HepG2 (cell line): Measurements from ENCODE around the gene RALB. TPM values are rescaled to one million over a fixed set of nuclear protein-coding genes. Genes with fewer than 3 reads are reported as not detected.
A peak's percentile ranks its signal among the peaks of the same experiment; 100 is the strongest.

Source experiments
- ATAC-seq: fragments of 200-7000 bp; cut with Tn5 transposase; 3 replicates; pipeline ENCODE4 v1.9.1; 2020; ENCODE audit warnings: mild to moderate bottlenecking, moderate library complexity
- BruUV-seq: library from RNA; stranded (reverse); fragments of 400-500 nt; replicated peaks from 2 replicates; lab custom pipeline; 2021; lab: Mats Ljungman, UMichigan
- CTCF ChIA-PET: fragments of 300-600 bp; formaldehyde crosslinking; extraction: SDS; loops from one replicate; lab custom pipeline; 2021; ENCODE audit warnings: low total read pairs, inconsistent platforms, low intra/inter-chr PET ratio; lab: Yijun Ruan, JAX
- POLR2A ChIA-PET: fragments of 350-600 bp; sonication (Branson Sonifier 250); formaldehyde crosslinking; loops from one replicate; lab custom pipeline; 2020; ENCODE audit warnings: antibody characterized with exemption, inconsistent platforms; lab: Yijun Ruan, JAX
- DNase-seq: peaks from one replicate; pipeline ENCODE4 v3.0.0-alpha.2; 2015; ENCODE audit warnings: low spot score
- FAIRE-seq: peaks from 3 replicates; lab custom pipeline; 2011; peaks lifted over from hg19 to GRCh38; lab: Jason Lieb, UNC
- H2AFZ ChIP-seq: one replicate; pipeline ENCODE4 v1.6.1; 2011; ENCODE audit warnings: low read length, inconsistent platforms
- H3K27ac ChIP-seq: fragments of 300-600 bp; 3 replicates; pipeline ENCODE4 v1.8.0; 2011; ENCODE audit warnings: mixed run types, mild to moderate bottlenecking, mixed read lengths, low read length, inconsistent platforms; ENCODE audit not compliant: insufficient read depth; ENCODE audit errors: extremely low read length
- H3K27me3 ChIP-seq, 2 experiments: fragments of 200-600 bp in 1 of 2; 2 replicates in 1 of 2; 3 replicates in 1 of 2; pipeline versions ENCODE4 v1.6.0 to v1.8.0; 2011; ENCODE audit warnings: low read length in 2 of 2, mild to moderate bottlenecking in 2 of 2, moderate library complexity in 2 of 2, inconsistent platforms in 1 of 2; ENCODE audit not compliant: insufficient read depth in 2 of 2, control insufficient read depth in 1 of 2
- H3K36me3 ChIP-seq, 2 experiments: fragments of 200-600 bp in 1 of 2; replicated peaks in 1 of 2; 2 replicates in 1 of 2; 3 replicates in 1 of 2; pipeline versions ENCODE4 v1.5.1 to v1.8.0; 2011; ENCODE audit warnings: low read length in 2 of 2, inconsistent platforms in 1 of 2; ENCODE audit not compliant: insufficient read depth in 2 of 2, control insufficient read depth in 1 of 2
- H3K4me1 ChIP-seq: 2 replicates; pipeline ENCODE4 v1.5.1; 2012; ENCODE audit warnings: low read length, inconsistent platforms; ENCODE audit not compliant: insufficient read depth
- H3K4me2 ChIP-seq: 2 replicates; pipeline ENCODE4 v1.6.0; 2011; ENCODE audit warnings: low read depth, low read length, inconsistent platforms
- H3K4me3 ChIP-seq, 3 experiments: fragments of 200-600 bp in 1 of 3; sonication (generic), shearing (Covaris generic) in 1 of 3; replicated peaks in 1 of 3; 2 replicates each; pipeline ENCODE4 v1.5.1; 2011 to 2016; ENCODE audit warnings: low read length in 3 of 3, inconsistent platforms in 2 of 3, low read depth in 2 of 3, mild to moderate bottlenecking in 2 of 3, control low read depth in 1 of 3, mixed read lengths in 1 of 3; ENCODE audit not compliant: insufficient read depth in 1 of 3
- H3K79me2 ChIP-seq: one replicate; pipeline ENCODE4 v1.6.1; 2011; ENCODE audit warnings: low read length, inconsistent platforms; ENCODE audit not compliant: insufficient read depth
- H3K9ac ChIP-seq: 2 replicates; pipeline ENCODE4 v1.6.0; 2011; ENCODE audit warnings: mild to moderate bottlenecking, low read depth, low read length, inconsistent platforms; ENCODE audit not compliant: insufficient read depth
- H3K9me3 ChIP-seq: 2 replicates; pipeline ENCODE4 v1.5.1; 2012; ENCODE audit warnings: mild to moderate bottlenecking, low read length
- H4K20me1 ChIP-seq: 2 replicates; pipeline ENCODE4 v1.6.0; 2011; ENCODE audit warnings: inconsistent platforms, mild to moderate bottlenecking, low read length, moderate library complexity; ENCODE audit not compliant: insufficient read depth
- BCL6 ChIP-seq: IDR thresholded peaks from 2 replicates; pipeline ENCODE4 v1.6.1; 2016; ENCODE audit warnings: missing genetic modification reagents, missing compliant biosample characterization
- ISL2 ChIP-seq: sonication (generic); formaldehyde crosslinking; IDR thresholded peaks from 2 replicates; pipeline ENCODE4 v1.5.0; 2020; ENCODE audit warnings: missing genetic modification reagents
- KDM5A ChIP-seq: fragments of 200-600 bp; sonication (generic); IDR thresholded peaks from 2 replicates; pipeline ENCODE4 v1.7.0; 2018; ENCODE audit warnings: antibody characterized with exemption, mild to moderate bottlenecking, low read length, borderline replicate concordance
- NFKB2 ChIP-seq: sonication (generic); formaldehyde crosslinking; IDR thresholded peaks from 2 replicates; pipeline ENCODE4 v1.4.0; 2020; ENCODE audit warnings: missing genetic modification reagents, borderline replicate concordance
- PTBP1 ChIP-seq: fragments of 200-400 bp; formaldehyde crosslinking; IDR thresholded peaks from 2 replicates; pipeline ENCODE4 v1.6.1; 2018; ENCODE audit warnings: low read length, low read depth; ENCODE audit not compliant: poor library complexity, severe bottlenecking
- SALL1 ChIP-seq: sonication (generic); formaldehyde crosslinking; IDR thresholded peaks from 2 replicates; pipeline ENCODE4 v1.8.0; 2022; ENCODE audit warnings: mild to moderate bottlenecking, missing genetic modification reagents
- SIX4 ChIP-seq: sonication (generic); formaldehyde crosslinking; IDR thresholded peaks from 2 replicates; pipeline ENCODE4 v1.4.0; 2020; ENCODE audit warnings: missing genetic modification reagents
- ZEB1 ChIP-seq: IDR thresholded peaks from 2 replicates; pipeline ENCODE4 v1.6.1; 2012; ENCODE audit warnings: mild to moderate bottlenecking, low read depth, inconsistent platforms; ENCODE audit not compliant: insufficient replicate concordance
- ZMYM4 ChIP-seq: sonication (generic); formaldehyde crosslinking; IDR thresholded peaks from 2 replicates; pipeline ENCODE4 v1.8.1; 2023; ENCODE audit warnings: mild to moderate bottlenecking, missing genetic modification reagents
- ZNF292 ChIP-seq: sonication (generic); formaldehyde crosslinking; IDR thresholded peaks from 2 replicates; pipeline ENCODE4 v1.8.1; 2022; ENCODE audit warnings: mild to moderate bottlenecking, low read depth, missing genetic modification reagents, borderline replicate concordance
- ZNF644 ChIP-seq: IDR thresholded peaks from 2 replicates; pipeline ENCODE4 v1.6.1; 2016; ENCODE audit warnings: low read depth
- ZNF768 ChIP-seq: sonication (generic); formaldehyde crosslinking; IDR thresholded peaks from 2 replicates; pipeline ENCODE4 v1.4.0; 2020; ENCODE audit warnings: missing genetic modification reagents
- ZSCAN25 ChIP-seq: sonication (generic); formaldehyde crosslinking; IDR thresholded peaks from 2 replicates; pipeline ENCODE4 v1.8.0; 2022; ENCODE audit warnings: mild to moderate bottlenecking, missing genetic modification reagents
- WGBS: methylation state at CpG from one replicate; pipeline ENCODE4 v1.1.6; 2017; ENCODE audit warnings: low lambda C conversion rate; 5-methylcytosine and 5-hydroxymethylcytosine counted together
- in situ Hi-C: cut with HindIII; loops from 2 replicates; pipeline ENCODE4 v1.10.0; 2017; ENCODE audit warnings: low pct_unique_long_range_greater_than_20kb; ENCODE audit not compliant: extremely low pct_ligation_motif_present
- intact Hi-C: fragments of 100-400 bp; cut with micrococcal nuclease; formaldehyde crosslinking; loops from one replicate; pipeline ENCODE4 v1.10.0; 2022; ENCODE audit not compliant: unreplicated experiment
- polyA plus RNA-seq, 8 experiments: library from polyadenylated mRNA; depleted of rRNA in 3 of 8; stranded (reverse) in 7 of 8; unstranded in 1 of 8; fragments of >200 nt; fragmentation: Illumina TruSeq in 4 of 8; extraction: Trizol in 4 of 8; gene quantifications; 2 replicates each; pipeline versions ENCODE4 v1.2.1 to v1.2.3, GENCODE V29; 2011 to 2016; ENCODE audit warnings: low read depth in 4 of 8, missing spikeins in 1 of 8, mixed read lengths in 1 of 8; ENCODE audit not compliant: insufficient read depth in 1 of 8
- total RNA-seq, 5 experiments: library from RNA; depleted of rRNA; stranded (reverse); fragments of >200 nt; fragmentation: Illumina TruSeq; extraction: Trizol; gene quantifications; 2 replicates each; pipeline ENCODE4 v1.2.3, GENCODE V29; 2016; ENCODE audit warnings: low read depth in 1 of 5
- TF ChIP-seq, protein P1 (sequence below): sonication (generic); formaldehyde crosslinking; IDR thresholded peaks from 2 replicates; pipeline ENCODE4 v1.5.1; 2020; ENCODE audit warnings: mild to moderate bottlenecking, missing genetic modification reagents, moderate library complexity
- TF ChIP-seq, protein P2 (sequence below): sonication (generic); formaldehyde crosslinking; IDR thresholded peaks from 2 replicates; pipeline ENCODE4 v1.5.0; 2020; ENCODE audit warnings: mild to moderate bottlenecking, low read depth, missing genetic modification reagents, borderline replicate concordance
- TF ChIP-seq, protein P3 (sequence below): sonication (generic); formaldehyde crosslinking; IDR thresholded peaks from 2 replicates; pipeline ENCODE4 v1.4.0; 2020; ENCODE audit warnings: missing genetic modification reagents, mild to moderate bottlenecking, borderline replicate concordance
- TF ChIP-seq, protein P4 (sequence below): sonication (generic); formaldehyde crosslinking; conservative IDR thresholded peaks from 2 replicates; pipeline ENCODE4 v1.8.1; 2023; ENCODE audit warnings: missing genetic modification reagents

RALB gene
- total and polyA plus RNA-seq, 2 of the 13 experiments (the other 11 are each of a cell fraction or from before 2014, with no cell fraction given): 37.8 to 43.2 TPM

DNA sequence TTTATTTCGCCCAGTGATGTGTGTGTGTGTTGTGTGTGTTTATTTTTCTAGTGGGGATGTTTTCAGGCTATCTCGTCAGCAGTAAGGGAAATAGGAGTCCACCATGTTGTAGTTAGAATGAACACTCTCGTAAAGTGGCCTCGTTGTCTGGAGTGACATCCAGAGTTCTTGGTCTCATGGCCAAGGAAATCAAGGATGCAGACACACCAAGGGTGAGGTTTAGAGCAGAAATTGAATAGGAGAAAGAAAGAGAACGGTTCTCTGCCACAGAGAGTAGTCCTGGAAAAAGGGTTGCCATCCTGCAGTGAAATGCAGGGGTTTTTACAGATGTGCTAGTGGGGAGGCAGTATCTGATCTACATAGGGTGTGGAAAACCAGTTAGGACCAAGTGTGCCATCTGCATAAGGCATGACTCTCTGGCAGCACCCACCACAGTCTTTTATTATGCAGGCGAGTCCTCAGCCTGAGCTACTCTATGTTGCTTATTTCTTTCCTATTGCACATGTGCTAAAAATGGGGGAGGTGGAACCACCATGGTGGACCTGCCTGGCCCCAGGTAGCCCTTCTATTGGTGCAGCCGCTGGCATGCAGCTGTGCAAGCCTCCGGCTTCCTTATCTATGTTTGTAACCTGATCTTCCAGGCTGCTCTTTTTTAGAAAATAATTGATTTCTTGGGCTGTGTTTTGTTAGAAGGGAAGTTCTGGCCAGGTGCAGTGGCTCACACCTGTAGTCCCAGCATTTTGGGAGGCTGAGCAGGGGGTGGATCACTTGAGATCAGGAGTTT lies 23.2 kb downstream of the RALB start:
- peaks cover 8 to 13% of the 10 kb centered on the region in 2 experiments; a peak in 4 of 5 replicates for H3K36me3 ChIP-seq
- no peak overlapping the region for H3K9ac ChIP-seq
- in situ Hi-C loops (no loop called here), intact Hi-C loops (no loop called here)
- no peak overlapping the region for H3K27ac ChIP-seq
- H4K20me1 ChIP-seq: no peaks in the 10 kb centered on the region
- peaks cover 25% of the 10 kb centered on the region for H3K79me2 ChIP-seq
- H3K27me3 ChIP-seq: no peaks in the 10 kb centered on the region
- H3K9me3 ChIP-seq: peaks cover 10% of the 10 kb centered on the region
- WGBS: 86% methylated on average over 8 of the region's 8 CpGs
- H2AFZ ChIP-seq: no peak overlapping the region
- no TSS peak for BruUV-seq
- no peak for FAIRE-seq
- CTCF ChIA-PET: no interaction called here
- H3K4me3 ChIP-seq: no peak overlapping the region
- DNase-seq: peak; percentile 29
- POLR2A ChIA-PET: no interaction called here
- H3K4me2 ChIP-seq: no peak overlapping the region
- peaks cover 56% of the 10 kb centered on the region for H3K4me1 ChIP-seq
- peak; percentile 63 for ATAC-seq
- TF ChIP-seq KDM5A: no peak
- TF ChIP-seq, protein P1, sequence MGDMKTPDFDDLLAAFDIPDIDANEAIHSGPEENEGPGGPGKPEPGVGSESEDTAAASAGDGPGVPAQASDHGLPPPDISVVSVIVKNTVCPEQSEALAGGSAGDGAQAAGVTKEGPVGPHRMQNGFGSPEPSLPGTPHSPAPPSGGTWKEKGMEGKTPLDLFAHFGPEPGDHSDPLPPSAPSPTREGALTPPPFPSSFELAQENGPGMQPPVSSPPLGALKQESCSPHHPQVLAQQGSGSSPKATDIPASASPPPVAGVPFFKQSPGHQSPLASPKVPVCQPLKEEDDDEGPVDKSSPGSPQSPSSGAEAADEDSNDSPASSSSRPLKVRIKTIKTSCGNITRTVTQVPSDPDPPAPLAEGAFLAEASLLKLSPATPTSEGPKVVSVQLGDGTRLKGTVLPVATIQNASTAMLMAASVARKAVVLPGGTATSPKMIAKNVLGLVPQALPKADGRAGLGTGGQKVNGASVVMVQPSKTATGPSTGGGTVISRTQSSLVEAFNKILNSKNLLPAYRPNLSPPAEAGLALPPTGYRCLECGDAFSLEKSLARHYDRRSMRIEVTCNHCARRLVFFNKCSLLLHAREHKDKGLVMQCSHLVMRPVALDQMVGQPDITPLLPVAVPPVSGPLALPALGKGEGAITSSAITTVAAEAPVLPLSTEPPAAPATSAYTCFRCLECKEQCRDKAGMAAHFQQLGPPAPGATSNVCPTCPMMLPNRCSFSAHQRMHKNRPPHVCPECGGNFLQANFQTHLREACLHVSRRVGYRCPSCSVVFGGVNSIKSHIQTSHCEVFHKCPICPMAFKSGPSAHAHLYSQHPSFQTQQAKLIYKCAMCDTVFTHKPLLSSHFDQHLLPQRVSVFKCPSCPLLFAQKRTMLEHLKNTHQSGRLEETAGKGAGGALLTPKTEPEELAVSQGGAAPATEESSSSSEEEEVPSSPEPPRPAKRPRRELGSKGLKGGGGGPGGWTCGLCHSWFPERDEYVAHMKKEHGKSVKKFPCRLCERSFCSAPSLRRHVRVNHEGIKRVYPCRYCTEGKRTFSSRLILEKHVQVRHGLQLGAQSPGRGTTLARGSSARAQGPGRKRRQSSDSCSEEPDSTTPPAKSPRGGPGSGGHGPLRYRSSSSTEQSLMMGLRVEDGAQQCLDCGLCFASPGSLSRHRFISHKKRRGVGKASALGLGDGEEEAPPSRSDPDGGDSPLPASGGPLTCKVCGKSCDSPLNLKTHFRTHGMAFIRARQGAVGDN: peak; percentile 11; the same call in 1 of the 2 replicates
- TF ChIP-seq NFKB2 (CRISPR knock-in tag): no peak
- peak; percentile 68; the same call in 1 of the 2 replicates for TF ChIP-seq ZNF644 (CRISPR knock-in tag)
- TF ChIP-seq PTBP1: no peak
- TF ChIP-seq, protein P2, sequence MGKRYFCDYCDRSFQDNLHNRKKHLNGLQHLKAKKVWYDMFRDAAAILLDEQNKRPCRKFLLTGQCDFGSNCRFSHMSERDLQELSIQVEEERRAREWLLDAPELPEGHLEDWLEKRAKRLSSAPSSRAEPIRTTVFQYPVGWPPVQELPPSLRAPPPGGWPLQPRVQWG: no peak
- TF ChIP-seq SALL1: 0 out of 2 replicates have a peak, but pooled peaks have one; percentile 12
- TF ChIP-seq SIX4 (CRISPR knock-in tag): peak; percentile 97
- TF ChIP-seq ZMYM4 (CRISPR knock-in tag): peak; percentile 84
- peak; percentile 39; the same call in 1 of the 2 replicates for TF ChIP-seq ISL2
- TF ChIP-seq ZSCAN25 (CRISPR knock-in tag): no peak
- TF ChIP-seq, protein P3, sequence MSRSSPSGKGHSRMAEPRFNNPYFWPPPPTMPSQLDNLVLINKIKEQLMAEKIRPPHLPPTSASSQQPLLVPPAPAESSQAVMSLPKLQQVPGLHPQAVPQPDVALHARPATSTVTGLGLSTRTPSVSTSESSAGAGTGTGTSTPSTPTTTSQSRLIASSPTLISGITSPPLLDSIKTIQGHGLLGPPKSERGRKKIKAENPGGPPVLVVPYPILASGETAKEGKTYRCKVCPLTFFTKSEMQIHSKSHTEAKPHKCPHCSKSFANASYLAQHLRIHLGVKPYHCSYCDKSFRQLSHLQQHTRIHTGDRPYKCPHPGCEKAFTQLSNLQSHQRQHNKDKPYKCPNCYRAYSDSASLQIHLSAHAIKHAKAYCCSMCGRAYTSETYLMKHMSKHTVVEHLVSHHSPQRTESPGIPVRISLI: peak; percentile 85; the same call in 1 of the 2 replicates
- TF ChIP-seq ZNF292 (CRISPR knock-in tag): 0 out of 2 replicates have a peak, but pooled peaks have one; percentile 16
- peak; percentile 54; the same call in 1 of the 2 replicates for TF ChIP-seq BCL6 (CRISPR knock-in tag)
- peak; percentile 55 for TF ChIP-seq ZEB1
- TF ChIP-seq ZNF768 (CRISPR knock-in tag): no peak
- TF ChIP-seq, protein P4, sequence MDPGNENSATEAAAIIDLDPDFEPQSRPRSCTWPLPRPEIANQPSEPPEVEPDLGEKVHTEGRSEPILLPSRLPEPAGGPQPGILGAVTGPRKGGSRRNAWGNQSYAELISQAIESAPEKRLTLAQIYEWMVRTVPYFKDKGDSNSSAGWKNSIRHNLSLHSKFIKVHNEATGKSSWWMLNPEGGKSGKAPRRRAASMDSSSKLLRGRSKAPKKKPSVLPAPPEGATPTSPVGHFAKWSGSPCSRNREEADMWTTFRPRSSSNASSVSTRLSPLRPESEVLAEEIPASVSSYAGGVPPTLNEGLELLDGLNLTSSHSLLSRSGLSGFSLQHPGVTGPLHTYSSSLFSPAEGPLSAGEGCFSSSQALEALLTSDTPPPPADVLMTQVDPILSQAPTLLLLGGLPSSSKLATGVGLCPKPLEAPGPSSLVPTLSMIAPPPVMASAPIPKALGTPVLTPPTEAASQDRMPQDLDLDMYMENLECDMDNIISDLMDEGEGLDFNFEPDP: 0 out of 2 replicates have a peak, but pooled peaks have one; percentile 74
